GM19238 (cell line): ENCODE measurements around the gene EMX2.

Experiments
- DNase-seq: peaks from one replicate; pipeline ENCODE4 v3.0.0; 2011; ENCODE audit warnings: low spot score; ENCODE audit not compliant: insufficient read length

EMX2 gene

GRCh38 chr10:117531371-117532002, 11.1 kb upstream of the EMX2 start:
- no peak for DNase-seq

GRCh38 chr10:117532003-117532385, 10.6 kb upstream of the EMX2 start:
- no peak for DNase-seq

- DNase-seq, result no peak
Observed at GRCh38 chr10:117532451-117533107, 10.0 kb upstream of the EMX2 start.

- no peak for DNase-seq
Observed at GRCh38 chr10:117533507-117534281, 8.9 kb upstream of the EMX2 start.

- DNase-seq, result no peak
Observed at GRCh38 chr10:117534321-117535297, 7.9 kb upstream of the EMX2 start.

- DNase-seq, result no peak
Observed at GRCh38 chr10:117535298-117536071, 7.1 kb upstream of the EMX2 start.

GRCh38 chr10:117536072-117536865, 6.3 kb upstream of the EMX2 start:
- no peak for DNase-seq

- no peak for DNase-seq
Observed at GRCh38 chr10:117536866-117537435, 5.6 kb upstream of the EMX2 start.

GRCh38 chr10:117537436-117537903, 5.1 kb upstream of the EMX2 start:
- peak; percentile 60 for DNase-seq

- no peak for DNase-seq
Observed at GRCh38 chr10:117537904-117538524, 4.5 kb upstream of the EMX2 start.

GRCh38 chr10:117539361-117539773, 3.2 kb upstream of the EMX2 start:
- no peak for DNase-seq

- no peak for DNase-seq
Observed at GRCh38 chr10:117539903-117540639, 2.5 kb upstream of the EMX2 start.

GRCh38 chr10:117540640-117541404, 1.7 kb upstream of the EMX2 start:
- DNase-seq, result no peak

GRCh38 chr10:117541405-117541908, 1.1 kb upstream of the EMX2 start:
- no peak for DNase-seq

GRCh38 chr10:117541909-117542705, 439 bp upstream of the EMX2 start:
- DNase-seq, result no peak
